GM18519 (cell line): Measurements from ENCODE around the gene TUBB.
"Not testable (repeated sequence)": the region's sequence is repeated elsewhere in the genome, so short reads cannot be mapped to it uniquely, and the experiment has no call there.

Experiments
- ATAC-seq: cut with Tn5 transposase; IDR thresholded peaks from one replicate; pipeline ENCODE4 v1.9.1; 2021; ENCODE audit warnings: mild to moderate bottlenecking, moderate library complexity; ENCODE audit not compliant: unreplicated experiment, low FRiP score

TUBB gene

DNA sequence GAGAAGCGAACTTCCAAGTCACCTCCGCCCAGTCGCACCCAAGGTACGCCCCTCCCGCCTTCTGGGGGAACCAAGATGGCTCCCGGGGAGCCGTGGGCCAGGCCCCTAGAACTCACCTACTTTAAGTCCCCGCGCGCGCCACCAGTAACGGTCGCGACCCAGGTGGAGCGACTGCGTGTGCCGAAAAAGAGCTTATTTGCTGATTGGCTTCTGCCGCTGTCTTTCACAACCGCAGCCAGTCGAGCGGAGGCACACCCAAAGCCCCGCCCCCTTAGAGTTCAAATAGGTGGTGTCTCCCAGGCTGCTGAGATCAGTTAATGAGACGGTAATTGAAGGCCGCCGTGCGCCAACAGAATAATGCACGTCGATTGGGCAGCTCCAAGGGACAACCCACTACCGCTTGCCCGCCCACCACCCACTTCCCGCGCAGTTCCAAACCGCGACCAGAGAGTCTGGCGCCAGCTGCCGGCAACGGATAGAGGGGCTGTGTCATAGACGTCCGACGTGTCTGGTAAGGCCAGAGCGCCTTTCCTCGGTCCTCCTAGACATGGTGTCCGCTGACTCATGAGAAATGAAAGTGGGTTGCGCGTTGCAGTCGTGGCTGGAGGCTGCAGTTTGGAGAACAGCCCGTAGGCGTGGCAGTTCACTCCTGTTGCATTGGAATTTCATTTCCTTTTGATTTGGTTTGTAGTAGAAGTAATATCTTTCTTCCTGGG, 2.9 kb upstream of the TUBB start, which contains the start of gene MDC1:
MDC1 (minus strand) TSS at position 153 of the 716 bp plus-strand sequence. CDS start 2,106 bp downstream, outside the sequence.
- ATAC-seq, result peak; percentile 55

DNA sequence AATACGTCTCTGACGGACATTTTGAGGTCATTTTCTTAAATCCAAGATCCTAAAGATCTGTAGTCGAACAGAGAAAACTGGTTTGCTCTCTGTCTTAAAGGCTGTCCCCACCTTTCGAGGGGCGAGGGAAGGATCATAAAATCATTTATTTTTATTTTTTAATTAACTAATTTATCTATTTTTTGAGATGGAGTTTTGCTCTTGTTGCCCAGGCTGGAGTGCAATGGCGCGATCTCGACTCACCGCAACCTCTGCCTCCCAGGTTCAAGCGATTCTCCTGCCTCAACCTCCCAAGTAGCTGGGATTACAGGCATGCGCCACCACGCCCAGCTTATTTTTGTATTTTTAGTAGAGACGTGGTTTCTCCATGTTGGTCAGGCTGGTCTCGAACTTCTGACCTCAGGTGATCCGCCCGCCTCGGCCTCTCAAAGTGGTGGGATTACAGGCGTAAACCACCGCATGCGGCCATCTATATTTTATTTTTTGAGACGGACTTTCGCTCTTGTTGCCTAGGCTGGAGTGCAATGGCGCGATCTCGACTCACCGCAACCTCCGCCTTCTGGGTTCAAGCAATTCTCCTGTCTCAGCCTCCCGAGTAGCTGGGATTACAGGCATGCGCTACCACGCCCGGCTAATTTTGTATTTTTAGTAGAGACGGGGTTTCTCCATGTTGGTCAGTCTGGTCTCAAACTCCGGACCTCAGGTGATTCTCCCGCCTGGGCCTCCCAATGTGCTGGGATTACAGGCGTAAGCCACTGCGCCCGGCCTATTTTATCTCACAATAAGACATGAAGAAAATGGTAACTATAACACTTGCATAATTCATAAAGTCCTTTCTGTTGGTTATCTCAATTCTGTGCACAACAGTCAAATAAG, 2.1 kb upstream of the TUBB start:
- not testable (repeated sequence) for ATAC-seq

- no peak for ATAC-seq
Measured at GRCh38 chr6:30719356-30719755, 796 bp upstream of the TUBB start.

DNA sequence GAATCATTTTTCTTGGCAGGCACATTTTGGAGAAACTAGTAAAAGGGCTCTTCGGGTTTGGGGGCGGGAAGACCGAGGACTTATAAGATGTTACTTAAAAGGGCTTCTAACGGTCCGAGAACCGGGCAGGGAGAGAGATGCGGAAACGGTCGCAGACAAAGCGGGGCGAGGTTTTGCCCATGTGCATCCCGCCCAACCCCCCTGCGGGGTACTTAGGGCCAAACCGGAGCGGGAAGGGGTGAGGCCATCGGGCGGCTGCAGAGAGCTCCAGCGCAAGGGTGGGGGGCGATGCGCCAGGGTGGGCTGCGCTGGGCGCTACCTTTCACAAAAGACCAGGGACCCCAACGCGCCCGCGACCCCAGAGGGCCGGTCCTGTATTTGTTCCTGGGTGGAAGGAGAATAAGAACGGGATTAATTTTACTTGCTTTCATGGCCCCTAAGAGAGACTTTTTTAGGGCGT, 616 bp downstream of the TUBB start:
- ATAC-seq, result no peak

DNA sequence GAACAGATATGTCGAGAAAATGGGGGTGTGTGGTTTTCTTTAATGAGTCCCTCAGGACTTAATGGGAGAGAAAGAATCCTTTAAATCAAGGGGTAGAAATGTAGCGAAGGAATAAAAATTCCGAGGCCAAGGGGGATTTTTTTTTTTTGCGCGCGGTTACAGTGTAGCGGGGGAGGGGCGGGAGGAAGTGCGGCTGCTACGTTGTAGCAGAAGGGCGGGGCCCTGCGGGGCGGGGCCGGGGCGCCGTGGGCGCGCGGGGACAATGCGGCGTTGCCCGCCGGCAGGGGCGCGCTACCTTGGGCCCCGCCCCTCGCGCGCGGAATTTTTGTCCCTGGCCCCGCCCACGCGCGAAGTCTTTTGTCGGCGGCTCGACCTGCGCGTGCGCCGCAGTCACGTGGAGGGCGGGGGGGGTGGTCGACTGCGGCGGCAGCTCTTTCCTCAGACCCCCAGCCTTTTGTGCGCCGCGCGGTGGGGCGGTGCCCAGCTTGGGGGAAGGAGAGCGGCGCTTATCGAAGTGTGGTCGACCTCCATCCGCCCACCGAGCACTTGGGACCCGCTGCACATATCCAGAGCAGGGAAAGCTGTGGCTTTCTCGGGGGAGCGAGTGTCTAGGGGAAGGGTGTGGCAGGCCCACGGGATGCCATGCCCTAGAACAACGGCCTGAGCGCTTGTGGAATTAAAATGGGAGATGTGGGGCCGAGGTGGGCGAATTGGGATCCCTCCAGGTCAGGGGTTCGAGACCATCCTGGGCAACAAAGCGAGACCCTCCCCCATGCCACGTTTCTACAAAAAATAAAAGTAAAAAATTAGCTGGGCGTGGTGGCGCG, 1.3 kb downstream of the TUBB start:
- ATAC-seq, result no peak

DNA sequence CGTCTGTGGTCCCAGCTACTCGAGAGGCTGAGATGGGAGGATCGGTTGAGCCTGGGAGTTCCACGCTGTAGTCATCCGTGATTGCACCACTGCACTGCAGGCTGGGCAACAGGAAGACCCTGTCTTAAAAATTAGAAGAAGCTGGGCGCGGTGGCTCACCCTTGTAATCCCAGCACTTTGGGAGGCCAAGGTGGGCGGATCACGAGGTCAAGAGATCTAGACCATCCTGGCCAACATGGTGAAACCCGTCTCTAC, 1.8 kb downstream of the TUBB start:
- ATAC-seq, result not testable (repeated sequence)

GRCh38 chr6:30722280-30723112, 2.3 kb downstream of the TUBB start:
- ATAC-seq, result no peak

GRCh38 chr6:30723159-30723842, 3.1 kb downstream of the TUBB start:
- not testable (repeated sequence) for ATAC-seq

DNA sequence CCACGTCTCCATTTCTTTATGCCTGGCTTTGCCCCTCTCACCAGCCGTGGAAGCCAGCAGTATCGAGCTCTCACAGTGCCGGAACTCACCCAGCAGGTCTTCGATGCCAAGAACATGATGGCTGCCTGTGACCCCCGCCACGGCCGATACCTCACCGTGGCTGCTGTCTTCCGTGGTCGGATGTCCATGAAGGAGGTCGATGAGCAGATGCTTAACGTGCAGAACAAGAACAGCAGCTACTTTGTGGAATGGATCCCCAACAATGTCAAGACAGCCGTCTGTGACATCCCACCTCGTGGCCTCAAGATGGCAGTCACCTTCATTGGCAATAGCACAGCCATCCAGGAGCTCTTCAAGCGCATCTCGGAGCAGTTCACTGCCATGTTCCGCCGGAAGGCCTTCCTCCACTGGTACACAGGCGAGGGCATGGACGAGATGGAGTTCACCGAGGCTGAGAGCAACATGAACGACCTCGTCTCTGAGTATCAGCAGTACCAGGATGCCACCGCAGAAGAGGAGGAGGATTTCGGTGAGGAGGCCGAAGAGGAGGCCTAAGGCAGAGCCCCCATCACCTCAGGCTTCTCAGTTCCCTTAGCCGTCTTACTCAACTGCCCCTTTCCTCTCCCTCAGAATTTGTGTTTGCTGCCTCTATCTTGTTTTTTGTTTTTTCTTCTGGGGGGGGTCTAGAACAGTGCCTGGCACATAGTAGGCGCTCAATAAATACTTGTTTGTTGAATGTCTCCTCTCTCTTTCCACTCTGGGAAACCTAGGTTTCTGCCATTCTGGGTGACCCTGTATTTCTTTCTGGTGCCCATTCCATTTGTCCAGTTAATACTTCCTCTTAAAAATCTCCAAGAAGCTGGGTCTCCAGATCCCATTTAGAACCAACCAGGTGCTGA, 3.9 kb downstream of the TUBB start:
- ATAC-seq, result not testable (repeated sequence)

- no peak for ATAC-seq
Measured at GRCh38 chr6:30724906-30725667, 4.9 kb downstream of the TUBB start.

DNA sequence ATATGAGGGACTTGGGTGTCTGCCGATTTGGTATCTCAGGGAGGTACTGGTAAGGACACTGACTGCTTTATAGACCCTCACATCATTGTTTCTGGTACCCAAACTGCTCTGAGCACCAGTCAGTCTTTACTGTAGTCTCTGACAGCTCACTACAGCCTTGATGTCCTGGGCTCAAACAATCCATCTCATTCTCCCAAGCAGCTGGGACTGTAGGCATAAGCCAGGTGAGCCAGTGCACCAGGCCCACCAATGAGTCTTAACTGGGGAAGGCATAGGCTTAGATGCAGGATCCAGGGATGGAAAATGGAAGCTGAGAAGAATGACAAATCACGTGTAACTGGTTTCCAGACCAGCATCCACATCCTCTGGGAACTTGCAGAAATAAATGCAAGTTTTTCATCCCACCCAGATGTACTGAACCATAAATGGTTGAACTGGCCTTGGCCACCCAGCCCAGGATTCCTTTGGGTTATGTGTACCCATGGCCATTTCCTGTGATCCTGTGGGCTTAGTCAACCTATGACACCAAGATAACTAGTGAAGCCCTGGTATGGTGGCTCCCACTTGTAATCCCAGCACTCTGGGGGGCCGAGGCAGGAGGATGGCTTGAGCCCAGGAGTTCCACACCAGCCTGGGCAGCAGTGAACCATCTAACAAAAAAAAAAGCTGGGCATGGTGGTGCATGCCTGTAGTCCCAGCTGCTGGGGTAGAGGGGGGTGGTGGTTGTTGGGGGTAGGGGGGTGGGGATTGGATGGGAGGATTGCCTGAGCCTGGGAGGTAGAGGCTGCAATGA, 5.8 kb downstream of the TUBB start:
- ATAC-seq, result no peak

- ATAC-seq, result no peak
Measured at GRCh38 chr6:30726506-30727413, 6.6 kb downstream of the TUBB start.

- no peak for ATAC-seq
Measured at GRCh38 chr6:30727920-30728553, 7.9 kb downstream of the TUBB start.

DNA sequence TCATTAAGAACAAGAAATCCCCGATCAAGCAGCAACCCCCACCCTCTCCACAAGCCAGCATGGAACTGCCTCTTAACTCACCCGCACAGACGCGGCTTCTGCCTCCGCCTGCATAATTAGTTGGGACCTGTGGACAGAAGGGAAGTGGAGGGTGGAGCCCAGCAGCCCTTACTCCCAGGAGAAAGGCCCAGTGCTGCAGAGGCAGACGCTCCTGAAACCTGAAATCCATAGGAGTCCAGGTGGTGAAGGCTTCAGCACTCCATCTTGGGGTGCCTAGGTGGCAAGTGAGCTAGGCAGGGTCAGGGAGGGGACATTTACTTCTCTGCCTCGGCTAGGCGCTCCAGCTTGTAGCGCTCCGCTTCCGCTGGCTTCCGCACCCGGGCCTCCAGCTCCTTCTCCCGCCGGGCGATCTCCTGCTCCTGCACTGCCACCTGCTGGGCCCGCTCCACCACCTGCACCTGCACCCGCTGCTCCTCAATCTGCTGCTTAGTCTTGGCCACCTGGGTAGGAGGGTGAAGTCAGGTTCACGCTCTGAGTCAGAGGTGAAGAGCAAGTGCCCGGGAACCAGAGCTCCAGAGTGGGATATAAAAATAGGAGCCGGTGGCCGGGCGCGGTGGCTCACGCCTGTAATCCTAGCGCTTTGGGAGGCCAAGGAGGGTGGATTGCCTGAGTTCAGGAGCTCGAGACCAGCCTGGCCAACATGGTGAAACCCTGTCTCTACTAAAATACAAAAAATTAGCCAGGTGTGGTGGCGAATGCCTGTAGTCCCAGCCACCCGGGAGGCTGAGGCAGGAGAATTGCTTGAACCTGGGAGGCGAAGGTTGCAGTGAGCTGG, 10.7 kb downstream of the TUBB start:
- ATAC-seq, result no peak
